RWPE1 (cell line): Measurements from ENCODE around the gene ALOX5.

Source experiments
- CTCF ChIA-PET: fragments of 350-600 bp; sonication (Branson Sonifier 250); formaldehyde crosslinking; extraction: SDS; loops from one replicate; lab custom pipeline; 2021; lab: Yijun Ruan, JAX
- POLR2A ChIA-PET: fragments of 400-600 bp; formaldehyde crosslinking; extraction: SDS; loops from one replicate; lab custom pipeline; 2020; ENCODE audit warnings: antibody characterized with exemption; ENCODE audit not compliant: low non-redundant PET; lab: Yijun Ruan, JAX
- DNase-seq: peaks from one replicate; pipeline ENCODE4 v3.0.0; 2012; ENCODE audit warnings: low spot score
- H3K27ac ChIP-seq: fragments of 450-650 bp; 2 replicates; pipeline ENCODE4 v1.5.1; 2017
- TF ChIP-seq, protein P1 (sequence below): fragments of 450-650 bp; conservative IDR thresholded peaks from 2 replicates; pipeline ENCODE4 v1.5.1; 2017; ENCODE audit warnings: low read depth, mild to moderate bottlenecking

Gene ALOX5

GRCh38 chr10:45456822-45457221 is 82.8 kb downstream of the ALOX5 start:
- DNase-seq, result no peak
- no peak overlapping the region for H3K27ac ChIP-seq
- TF ChIP-seq, protein P1, sequence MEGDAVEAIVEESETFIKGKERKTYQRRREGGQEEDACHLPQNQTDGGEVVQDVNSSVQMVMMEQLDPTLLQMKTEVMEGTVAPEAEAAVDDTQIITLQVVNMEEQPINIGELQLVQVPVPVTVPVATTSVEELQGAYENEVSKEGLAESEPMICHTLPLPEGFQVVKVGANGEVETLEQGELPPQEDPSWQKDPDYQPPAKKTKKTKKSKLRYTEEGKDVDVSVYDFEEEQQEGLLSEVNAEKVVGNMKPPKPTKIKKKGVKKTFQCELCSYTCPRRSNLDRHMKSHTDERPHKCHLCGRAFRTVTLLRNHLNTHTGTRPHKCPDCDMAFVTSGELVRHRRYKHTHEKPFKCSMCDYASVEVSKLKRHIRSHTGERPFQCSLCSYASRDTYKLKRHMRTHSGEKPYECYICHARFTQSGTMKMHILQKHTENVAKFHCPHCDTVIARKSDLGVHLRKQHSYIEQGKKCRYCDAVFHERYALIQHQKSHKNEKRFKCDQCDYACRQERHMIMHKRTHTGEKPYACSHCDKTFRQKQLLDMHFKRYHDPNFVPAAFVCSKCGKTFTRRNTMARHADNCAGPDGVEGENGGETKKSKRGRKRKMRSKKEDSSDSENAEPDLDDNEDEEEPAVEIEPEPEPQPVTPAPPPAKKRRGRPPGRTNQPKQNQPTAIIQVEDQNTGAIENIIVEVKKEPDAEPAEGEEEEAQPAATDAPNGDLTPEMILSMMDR, result no peak
- ChIA-PET CTCF (no interaction called here), POLR2A (no interaction called here)

- no peak for DNase-seq
- H3K27ac ChIP-seq, result no peak overlapping the region
- TF ChIP-seq, protein P1, result no peak
- ChIA-PET POLR2A (no interaction called here), CTCF (no interaction called here)
Observed at GRCh38 chr10:45457487-45457886, 83.5 kb downstream of the ALOX5 start.

DNA sequence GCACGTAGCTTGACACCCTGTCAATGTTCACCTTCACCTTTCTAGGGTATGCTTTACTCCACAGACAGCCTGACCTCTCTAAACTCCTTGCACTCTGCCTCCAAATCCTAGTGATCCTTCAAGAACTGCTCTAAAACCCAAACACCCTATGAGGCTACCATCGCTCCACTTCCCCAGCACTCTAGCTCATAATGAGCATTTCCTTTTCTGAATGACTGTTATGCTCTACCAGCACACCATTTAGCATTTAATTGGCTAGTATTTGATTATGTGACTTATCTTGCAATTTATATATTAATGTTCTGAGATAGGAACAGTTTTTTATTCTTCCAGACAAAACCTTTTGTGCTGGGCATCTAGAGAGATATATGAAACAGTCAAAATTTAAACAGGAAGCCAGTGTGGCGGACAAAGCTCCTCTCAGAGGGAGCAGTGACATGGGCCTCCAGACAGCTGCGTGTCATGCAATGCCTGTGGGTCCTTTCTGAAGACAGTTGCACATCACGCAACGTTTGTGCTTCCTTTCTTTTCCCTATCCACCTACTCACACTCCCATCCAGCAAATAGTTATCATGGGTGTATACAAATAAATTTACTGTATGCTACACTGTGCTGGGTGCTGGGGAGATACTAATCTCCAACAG is 86.3 kb downstream of the ALOX5 start:
- no peak for DNase-seq
- POLR2A ChIA-PET, result no interaction called here
- CTCF ChIA-PET, result interaction anchor here (0.5 to 0.7 kb wide), 2 partner anchors 61 to 467 kb away, joined by 3 to 4 read pairs; no protein-coding TSS in a partner anchor

GRCh38 chr10:45461034-45461433 is 87.0 kb downstream of the ALOX5 start:
- DNase-seq, result no peak
- POLR2A ChIA-PET, result no interaction called here
- TF ChIP-seq, protein P1, result no peak
- H3K27ac ChIP-seq, result no peak overlapping the region
- CTCF ChIA-PET, result interaction anchor here (0.5 to 0.7 kb wide), 2 partner anchors 60 to 468 kb away, joined by 3 to 4 read pairs; no protein-coding TSS in a partner anchor

More for the DNA sequence above, 86.3 kb downstream of the ALOX5 start:
- no peak overlapping the region for H3K27ac ChIP-seq
- TF ChIP-seq, protein P1, result no peak

- POLR2A ChIA-PET, result no interaction called here
- CTCF ChIA-PET, result no interaction called here
- TF ChIP-seq, protein P1, result no peak
- DNase-seq, result no peak
- H3K27ac ChIP-seq, result no peak overlapping the region
Observed at GRCh38 chr10:45463244-45464116, 89.5 kb downstream of the ALOX5 start.

DNA sequence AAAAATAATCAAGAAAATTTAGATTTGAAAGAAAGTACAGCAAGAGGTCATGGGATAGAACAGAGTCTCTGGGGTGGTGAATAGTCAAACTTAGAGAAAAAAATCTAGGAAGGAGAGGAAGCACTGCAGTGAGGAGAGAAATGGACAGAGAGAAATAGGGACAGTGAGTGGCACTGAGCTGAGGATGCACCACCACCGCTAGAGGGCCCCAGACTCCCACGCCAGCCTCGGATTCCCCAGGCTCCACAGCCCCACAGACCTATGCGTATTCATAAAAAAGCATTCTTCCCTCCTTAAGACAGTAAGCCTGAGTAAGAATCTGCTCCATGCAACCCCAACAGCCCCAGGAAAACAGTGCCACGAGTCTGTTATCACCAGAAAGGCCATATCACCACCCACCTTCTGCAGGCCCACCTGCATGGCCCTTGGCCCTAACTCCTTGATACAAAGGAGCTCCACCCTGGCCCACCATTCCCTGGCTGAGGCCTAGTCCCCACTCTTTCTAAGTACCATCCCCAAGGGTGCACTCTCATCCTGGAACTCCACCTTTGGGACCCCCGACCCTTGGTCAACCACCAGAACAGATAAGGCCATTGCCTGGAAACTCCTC is 91.0 kb downstream of the ALOX5 start:
- CTCF ChIA-PET, result interaction anchor here (0.5 to 1.8 kb wide), 14 partner anchors 11 to 325 kb away, joined by 3 to 11 read pairs (median 3); partner anchors contain the start of gene ZFAND4
- POLR2A ChIA-PET, result no interaction called here
- peak; percentile 73 for DNase-seq
- TF ChIP-seq, protein P1, result peak; percentile 90
- H3K27ac ChIP-seq, result no peak overlapping the region
